B cell (primary cell): ENCODE data around the gene MLIP. TPM values are rescaled to one million over a fixed set of nuclear protein-coding genes. Genes with fewer than 3 reads are reported as not detected.

Experiments used
- ATAC-seq: fragments of 200-7000 bp; cut with Tn5 transposase; one replicate; pipeline ENCODE4 v1.10.0; 2021; ENCODE audit warnings: low read depth, mild to moderate bottlenecking, moderate number of reproducible peaks, moderate library complexity
- CTCF ChIA-PET: fragments of 350-600 bp; sonication (Branson Sonifier 250); formaldehyde crosslinking; loops from one replicate; lab custom pipeline; 2021; ENCODE audit warnings: antibody characterized with exemption, inconsistent platforms; lab: Charles Lee
- POLR2A ChIA-PET: fragments of 350-600 bp; sonication (Branson Sonifier 250); formaldehyde crosslinking; loops from one replicate; lab custom pipeline; 2021; ENCODE audit warnings: antibody characterized with exemption; lab: Charles Lee
- DNase-seq: peaks from one replicate; pipeline ENCODE4 v3.0.0; 2013
- H2AFZ ChIP-seq: 2 replicates; pipeline ENCODE4 v1.6.1; 2012; ENCODE audit warnings: mild to moderate bottlenecking, low read depth, low read length; ENCODE audit not compliant: insufficient read depth, poor library complexity, severe bottlenecking
- H3K27ac ChIP-seq, 2 donors: 1 replicate in 1 of 2; 2 replicates in 1 of 2; pipeline ENCODE4 v1.5.1; 2012 to 2013; ENCODE audit warnings: low read length in 2 of 2, mild to moderate bottlenecking in 2 of 2, moderate library complexity in 1 of 2
- H3K27me3 ChIP-seq, 4 experiments: fragments of 200-600 bp in 1 of 4; sonication (generic) in 1 of 4; replicated peaks in 1 of 4; 1 replicate in 2 of 4; 2 replicates in 2 of 4; pipeline versions ENCODE4 v1.6.1 to v1.7.0; 2013 to 2016; ENCODE audit warnings: low read length in 3 of 4, mild to moderate bottlenecking in 2 of 4, mixed read lengths in 1 of 4, moderate library complexity in 1 of 4; ENCODE audit not compliant: insufficient read depth in 4 of 4, control insufficient read depth in 3 of 4; ENCODE audit errors: control extremely low read depth in 1 of 4
- H3K36me3 ChIP-seq, 2 experiments: replicated peaks in 1 of 2; 1 replicate in 1 of 2; 2 replicates in 1 of 2; pipeline versions ENCODE4 v1.6.1 to v1.7.1; 2013; ENCODE audit warnings: low read length in 1 of 2; ENCODE audit not compliant: insufficient read depth in 2 of 2, control insufficient read depth in 1 of 2; ENCODE audit errors: control extremely low read depth in 1 of 2, extremely low read depth in 1 of 2
- H3K4me1 ChIP-seq, 2 donors: fragments of 200-600 bp in 1 of 2; sonication (generic) in 1 of 2; 1 replicate in 1 of 2; 2 replicates in 1 of 2; pipeline versions ENCODE4 v1.5.1 to v1.6.1; 2013 to 2017; ENCODE audit warnings: low read length in 2 of 2; ENCODE audit not compliant: control insufficient read depth in 2 of 2, insufficient read depth in 2 of 2
- H3K4me2 ChIP-seq: replicated peaks from 2 replicates; pipeline ENCODE3; 2012; ENCODE audit warnings: mild to moderate bottlenecking, low read depth, low read length; ENCODE audit not compliant: poor library complexity, severe bottlenecking
- H3K4me3 ChIP-seq, 5 experiments: fragments of 200-600 bp in 1 of 5; sonication (generic) in 1 of 5; 1 replicate in 3 of 5; 2 replicates in 2 of 5; pipeline versions ENCODE4 v1.5.1 to v1.7.0; 2011 to 2016; ENCODE audit warnings: low read length in 4 of 5, mild to moderate bottlenecking in 4 of 5, low read depth in 2 of 5, control low read depth in 1 of 5, moderate library complexity in 1 of 5; ENCODE audit not compliant: insufficient read depth in 1 of 5; ENCODE audit errors: control extremely low read depth in 1 of 5, extremely low read depth in 1 of 5
- H3K79me2 ChIP-seq: fragments of 200-600 bp; sonication (generic); one replicate; pipeline ENCODE4 v1.6.0; 2016; ENCODE audit warnings: low read length; ENCODE audit not compliant: control insufficient read depth, insufficient read depth
- H3K9ac ChIP-seq: fragments of 200-600 bp; sonication (generic); 2 replicates; pipeline ENCODE4 v1.6.1; 2017; ENCODE audit warnings: mild to moderate bottlenecking, low read length, moderate library complexity
- H3K9me3 ChIP-seq, 3 donors: one replicate each; pipeline versions ENCODE4 v1.6.1 to v1.7.1; 2013; ENCODE audit warnings: low read length in 2 of 3; ENCODE audit not compliant: control insufficient read depth in 2 of 3, insufficient read depth in 1 of 3; ENCODE audit errors: control extremely low read depth in 1 of 3
- H4K20me1 ChIP-seq: 2 replicates; pipeline ENCODE4 v1.6.0; 2012; ENCODE audit warnings: mild to moderate bottlenecking, low read length; ENCODE audit not compliant: insufficient read depth, control insufficient read depth, poor library complexity, severe bottlenecking
- H3K27ac Mint-ChIP-seq: one replicate; pipeline ENCODE4 v1.8.0; 2021; ENCODE audit warnings: mixed read lengths
- H3K27me3 Mint-ChIP-seq: one replicate; pipeline ENCODE4 v1.8.0; 2021; ENCODE audit warnings: mixed read lengths
- H3K4me1 Mint-ChIP-seq: one replicate; pipeline ENCODE4 v1.8.0; 2021; ENCODE audit warnings: mixed read lengths
- H3K4me3 Mint-ChIP-seq: one replicate; pipeline ENCODE4 v1.8.0; 2021; ENCODE audit warnings: mixed read lengths
- H3K9me3 Mint-ChIP-seq: one replicate; pipeline ENCODE4 v1.8.0; 2022; ENCODE audit warnings: mixed read lengths; ENCODE audit not compliant: insufficient read depth
- CTCF ChIP-seq: fragments of 200-600 bp; IDR thresholded peaks from one replicate; pipeline ENCODE4 v1.8.0; 2022; ENCODE audit warnings: antibody characterized with exemption, mild to moderate bottlenecking
- EZH2 ChIP-seq: IDR thresholded peaks from 2 replicates; pipeline ENCODE4 v1.6.1; 2012; ENCODE audit warnings: borderline replicate concordance, low read depth, mild to moderate bottlenecking, moderate library complexity, low read length; ENCODE audit not compliant: insufficient read depth, poor library complexity, severe bottlenecking
- WGBS: methylation state at CpG from one replicate; pipeline ENCODE4 v1.1.5; 2013; ENCODE audit warnings: missing lambda C conversion rate; ENCODE audit not compliant: insufficient coverage; 5-methylcytosine and 5-hydroxymethylcytosine counted together
- intact Hi-C: fragments of 100-400 bp; cut with micrococcal nuclease; formaldehyde crosslinking; loops from one replicate; pipeline ENCODE4 v1.10.0; 2022
- polyA plus RNA-seq: library from polyadenylated mRNA; depleted of rRNA; stranded (reverse); fragments of >200 nt; gene quantifications from 2 replicates; pipeline ENCODE4 v1.2.3, GENCODE V29; 2012
- total RNA-seq, 2 donors: library from RNA; stranded (reverse); fragments of 120-200 nt in 1 of 2; gene quantifications; 1 replicate in 1 of 2; 2 replicates in 1 of 2; pipeline versions ENCODE4 v1.2.3 to v1.2.4, GENCODE V29; 2013 to 2022

Gene MLIP
- total and polyA plus RNA-seq, 2 donors (not counting 1 experiment from before 2014, with no cell fraction given) = not detected

- DNase-seq (no peak), ATAC-seq (no peak)
- no peak overlapping the region for H3K4me3 ChIP-seq
- H2AFZ ChIP-seq = no peak overlapping the region
- 100% methylated on average over 1 of the region's 4 CpGs for WGBS
- TF ChIP-seq EZH2 (no peak), CTCF (no peak)
- no peak overlapping the region for H3K9ac ChIP-seq
- no peaks in the 10 kb centered on the region for H3K79me2 ChIP-seq
- Mint-ChIP-seq H3K27me3 (peaks cover 4% of the 10 kb centered on the region), H3K27ac (no peak overlapping the region), H3K4me3 (no peak overlapping the region), H3K4me1 (no peaks in the 10 kb centered on the region), H3K9me3 (peaks cover 3% of the 10 kb centered on the region)
- CTCF ChIA-PET = no interaction called here
- POLR2A ChIA-PET = no interaction called here
- no peaks in the 10 kb centered on the region for H3K36me3 ChIP-seq
- H3K4me2 ChIP-seq = no peak overlapping the region
- no peak overlapping the region for H3K27ac ChIP-seq
- H3K9me3 ChIP-seq = no peaks in the 10 kb centered on the region
- H3K27me3 ChIP-seq = no peaks in the 10 kb centered on the region
- no peaks in the 10 kb centered on the region for H4K20me1 ChIP-seq
- intact Hi-C loops = no loop called here
- no peaks in the 10 kb centered on the region for H3K4me1 ChIP-seq
Observed at GRCh38 chr6:54094786-54095185, 16.5 kb upstream of the MLIP start.

GRCh38 chr6:54095723-54096122, 15.5 kb upstream of the MLIP start:
- Histone ChIP-seq H3K4me3 (no peak overlapping the region), H3K4me1 (no peaks in the 10 kb centered on the region), H3K27me3 (no peaks in the 10 kb centered on the region), H3K9ac (no peak overlapping the region), H3K79me2 (no peaks in the 10 kb centered on the region), H3K4me2 (no peak overlapping the region), H3K36me3 (no peaks in the 10 kb centered on the region), H3K27ac (no peak overlapping the region), H2AFZ (no peak overlapping the region), H4K20me1 (no peaks in the 10 kb centered on the region), H3K9me3 (no peaks in the 10 kb centered on the region)
- 91% methylated on average over 3 of the region's 4 CpGs for WGBS
- Mint-ChIP-seq H3K4me1 (no peaks in the 10 kb centered on the region), H3K27ac (no peak overlapping the region), H3K4me3 (no peak overlapping the region), H3K27me3 (peaks cover 4% of the 10 kb centered on the region), H3K9me3 (peaks cover 3% of the 10 kb centered on the region)
- no peak for ATAC-seq
- CTCF ChIA-PET = no interaction called here
- no peak for TF ChIP-seq EZH2
- no peak for TF ChIP-seq CTCF
- POLR2A ChIA-PET = no interaction called here
- intact Hi-C loops = no loop called here
- DNase-seq = no peak
